KMS-11 (cell line): ENCODE results near the gene EML1.

Experiments
- H2AFZ ChIP-seq: fragments of 200-600 bp; sonication (generic); 2 replicates; pipeline ENCODE4 v1.6.1; 2016; ENCODE audit warnings: antibody characterized with exemption, mixed run types, low read depth
- H3K27ac ChIP-seq: fragments of 200-600 bp; sonication (generic); 2 replicates; pipeline ENCODE4 v1.6.1; 2016; ENCODE audit warnings: mild to moderate bottlenecking, mixed run types
- H3K27me3 ChIP-seq: fragments of 200-600 bp; sonication (generic); 2 replicates; pipeline ENCODE4 v1.6.1; 2017; ENCODE audit warnings: mild to moderate bottlenecking, low read depth, mixed run types, moderate library complexity; ENCODE audit not compliant: insufficient read depth
- H3K36me3 ChIP-seq: fragments of 200-600 bp; sonication (generic); 2 replicates; pipeline ENCODE4 v1.6.1; 2017; ENCODE audit warnings: mild to moderate bottlenecking, mixed run types; ENCODE audit not compliant: insufficient read depth
- H3K4me1 ChIP-seq: fragments of 200-600 bp; sonication (generic); 2 replicates; pipeline ENCODE4 v1.6.1; 2016; ENCODE audit warnings: mild to moderate bottlenecking, low read depth, mixed run types; ENCODE audit not compliant: poor library complexity, severe bottlenecking
- H3K4me2 ChIP-seq: fragments of 200-600 bp; sonication (generic); 2 replicates; pipeline ENCODE4 v1.7.0; 2016; ENCODE audit warnings: mild to moderate bottlenecking, mixed run types
- H3K4me3 ChIP-seq: fragments of 200-600 bp; sonication (generic); IDR thresholded peaks from 2 replicates; pipeline ENCODE4 v1.6.1; 2017; ENCODE audit warnings: low read depth, low read length, mixed read lengths; ENCODE audit not compliant: insufficient read depth
- H3K79me2 ChIP-seq: fragments of 200-600 bp; sonication (generic); 2 replicates; pipeline ENCODE4 v1.6.1; 2016; ENCODE audit warnings: low read depth, mixed run types; ENCODE audit not compliant: insufficient read depth
- H3K9ac ChIP-seq: fragments of 200-600 bp; sonication (generic); 2 replicates; pipeline ENCODE4 v1.6.1; 2016; ENCODE audit warnings: mild to moderate bottlenecking, mixed run types
- H4K20me1 ChIP-seq: fragments of 200-600 bp; sonication (generic); 2 replicates; pipeline ENCODE4 v1.6.1; 2016; ENCODE audit warnings: mild to moderate bottlenecking, mixed run types; ENCODE audit not compliant: insufficient read depth
- TF ChIP-seq, protein P1 (sequence below): fragments of 200-600 bp; sonication (generic); conservative IDR thresholded peaks from 2 replicates; pipeline ENCODE4 v1.6.1; 2017; ENCODE audit warnings: low read depth, mild to moderate bottlenecking, antibody characterized with exemption, low read length, moderate library complexity, mixed read lengths

EML1 gene, protein sequence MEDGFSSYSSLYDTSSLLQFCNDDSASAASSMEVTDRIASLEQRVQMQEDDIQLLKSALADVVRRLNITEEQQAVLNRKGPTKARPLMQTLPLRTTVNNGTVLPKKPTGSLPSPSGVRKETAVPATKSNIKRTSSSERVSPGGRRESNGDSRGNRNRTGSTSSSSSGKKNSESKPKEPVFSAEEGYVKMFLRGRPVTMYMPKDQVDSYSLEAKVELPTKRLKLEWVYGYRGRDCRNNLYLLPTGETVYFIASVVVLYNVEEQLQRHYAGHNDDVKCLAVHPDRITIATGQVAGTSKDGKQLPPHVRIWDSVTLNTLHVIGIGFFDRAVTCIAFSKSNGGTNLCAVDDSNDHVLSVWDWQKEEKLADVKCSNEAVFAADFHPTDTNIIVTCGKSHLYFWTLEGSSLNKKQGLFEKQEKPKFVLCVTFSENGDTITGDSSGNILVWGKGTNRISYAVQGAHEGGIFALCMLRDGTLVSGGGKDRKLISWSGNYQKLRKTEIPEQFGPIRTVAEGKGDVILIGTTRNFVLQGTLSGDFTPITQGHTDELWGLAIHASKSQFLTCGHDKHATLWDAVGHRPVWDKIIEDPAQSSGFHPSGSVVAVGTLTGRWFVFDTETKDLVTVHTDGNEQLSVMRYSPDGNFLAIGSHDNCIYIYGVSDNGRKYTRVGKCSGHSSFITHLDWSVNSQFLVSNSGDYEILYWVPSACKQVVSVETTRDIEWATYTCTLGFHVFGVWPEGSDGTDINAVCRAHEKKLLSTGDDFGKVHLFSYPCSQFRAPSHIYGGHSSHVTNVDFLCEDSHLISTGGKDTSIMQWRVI

DNA sequence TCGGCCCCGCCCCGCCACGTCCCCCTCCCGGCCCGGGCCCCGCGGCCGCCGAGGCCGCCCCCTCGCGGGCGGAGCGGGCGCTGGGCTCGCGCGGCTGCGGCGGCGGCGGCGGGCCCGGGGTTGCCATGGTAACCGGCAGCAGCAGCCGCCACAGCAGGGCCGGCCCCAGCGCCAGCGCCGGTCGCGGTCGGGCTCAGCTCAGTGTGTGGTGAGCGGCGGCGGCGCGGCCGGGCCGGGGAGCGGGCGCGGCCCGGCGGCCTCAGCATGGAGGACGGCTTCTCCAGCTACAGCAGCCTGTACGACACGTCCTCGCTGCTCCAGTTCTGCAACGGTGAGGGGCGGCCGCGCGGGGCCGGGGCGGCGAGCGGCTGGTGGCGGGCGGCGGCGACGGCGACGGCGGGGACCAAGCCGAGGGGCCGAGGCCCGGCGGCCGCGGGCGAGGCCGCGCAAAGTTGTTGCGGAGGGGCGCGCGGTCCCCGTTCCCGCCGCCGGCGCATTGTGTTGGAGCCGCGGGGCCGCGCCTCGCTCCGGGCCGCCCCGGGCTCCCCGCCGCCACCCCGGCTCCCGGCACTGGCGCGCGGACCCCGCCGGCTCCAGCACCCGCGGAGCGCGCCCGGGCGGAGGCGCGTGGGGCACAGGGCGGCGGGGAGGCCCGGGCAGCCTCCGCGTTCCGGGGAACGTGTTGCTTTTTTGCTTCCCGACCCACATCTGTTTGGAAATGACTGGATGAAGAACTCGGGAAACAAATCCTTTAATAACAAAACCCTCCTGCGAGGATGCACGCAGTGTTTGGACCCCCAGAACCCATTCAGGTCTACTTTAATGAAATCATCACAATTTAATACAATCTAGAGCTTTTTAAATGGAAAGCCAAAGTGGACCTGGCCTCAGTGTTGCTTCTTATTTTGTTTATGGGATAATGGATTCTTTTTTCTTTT is at the start of gene EML1:
Gene EML1, plus strand, starts transcription at position 201 of the 938 bp plus-strand sequence. Its CDS starts 64 bp downstream, at position 265.
- no peaks in the 10 kb centered on the region for H3K36me3 ChIP-seq
- H3K79me2 ChIP-seq: peaks cover 6% of the 10 kb centered on the region; the same call in 1 of the 2 replicates
- peak within 1 kb of the TSS; percentile 46 for H2AFZ ChIP-seq
- no peaks in the 10 kb centered on the region for H3K27me3 ChIP-seq
- peak within 1 kb of the TSS; percentile 35; the same call in 1 of the 2 replicates for H3K9ac ChIP-seq
- H3K27ac ChIP-seq: peak within 1 kb of the TSS; percentile 4; the same call in 1 of the 2 replicates
- no peaks in the 10 kb centered on the region for H4K20me1 ChIP-seq
- TF ChIP-seq, protein P1, sequence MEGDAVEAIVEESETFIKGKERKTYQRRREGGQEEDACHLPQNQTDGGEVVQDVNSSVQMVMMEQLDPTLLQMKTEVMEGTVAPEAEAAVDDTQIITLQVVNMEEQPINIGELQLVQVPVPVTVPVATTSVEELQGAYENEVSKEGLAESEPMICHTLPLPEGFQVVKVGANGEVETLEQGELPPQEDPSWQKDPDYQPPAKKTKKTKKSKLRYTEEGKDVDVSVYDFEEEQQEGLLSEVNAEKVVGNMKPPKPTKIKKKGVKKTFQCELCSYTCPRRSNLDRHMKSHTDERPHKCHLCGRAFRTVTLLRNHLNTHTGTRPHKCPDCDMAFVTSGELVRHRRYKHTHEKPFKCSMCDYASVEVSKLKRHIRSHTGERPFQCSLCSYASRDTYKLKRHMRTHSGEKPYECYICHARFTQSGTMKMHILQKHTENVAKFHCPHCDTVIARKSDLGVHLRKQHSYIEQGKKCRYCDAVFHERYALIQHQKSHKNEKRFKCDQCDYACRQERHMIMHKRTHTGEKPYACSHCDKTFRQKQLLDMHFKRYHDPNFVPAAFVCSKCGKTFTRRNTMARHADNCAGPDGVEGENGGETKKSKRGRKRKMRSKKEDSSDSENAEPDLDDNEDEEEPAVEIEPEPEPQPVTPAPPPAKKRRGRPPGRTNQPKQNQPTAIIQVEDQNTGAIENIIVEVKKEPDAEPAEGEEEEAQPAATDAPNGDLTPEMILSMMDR: no peak
- peaks cover 23% of the 10 kb centered on the region for H3K4me1 ChIP-seq
- H3K4me3 ChIP-seq: no peak within 1 kb of the TSS
- H3K4me2 ChIP-seq: peak within 1 kb of the TSS; percentile 96

DNA sequence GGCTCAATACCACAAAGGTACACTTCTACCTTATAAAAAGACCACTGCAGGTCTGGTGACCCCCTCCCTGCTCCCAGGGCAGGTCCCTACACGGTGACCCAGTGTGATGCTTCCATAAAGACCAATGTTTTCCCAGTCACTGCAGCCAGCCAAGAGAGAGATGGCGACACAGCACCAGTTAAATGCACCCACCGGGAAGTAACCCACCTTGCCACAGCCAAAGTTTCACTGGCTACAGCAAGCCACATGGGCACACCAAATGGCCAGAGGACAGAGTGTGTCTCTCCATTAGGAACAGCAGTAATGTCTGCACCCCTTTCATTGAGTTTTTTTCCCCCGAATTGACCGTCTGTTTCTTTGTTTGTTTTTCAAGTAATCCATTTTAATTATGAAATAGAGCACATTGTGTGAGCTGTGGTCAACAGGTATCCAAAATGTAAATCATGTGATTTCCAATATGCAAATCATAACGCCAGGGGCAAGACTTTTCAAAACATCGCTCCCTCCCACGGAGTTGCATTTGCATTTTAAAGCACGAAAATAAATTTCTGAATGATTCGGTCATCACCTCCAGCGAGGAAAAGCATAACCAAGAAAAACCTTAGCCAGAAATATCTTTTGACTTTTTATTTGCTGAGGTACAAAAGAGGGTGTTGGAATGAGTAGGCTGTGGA is 48.9 kb upstream of the EML1 start:
- Histone ChIP-seq H3K4me3 (no peak overlapping the region), H3K27me3 (no peaks in the 10 kb centered on the region), H3K36me3 (no peaks in the 10 kb centered on the region), H3K27ac (no peak overlapping the region), H3K9ac (no peak overlapping the region), H2AFZ (no peak overlapping the region), H3K4me2 (no peak overlapping the region), H3K4me1 (no peaks in the 10 kb centered on the region), H3K79me2 (no peaks in the 10 kb centered on the region), H4K20me1 (no peaks in the 10 kb centered on the region)
- TF ChIP-seq, protein P1: no peak

DNA sequence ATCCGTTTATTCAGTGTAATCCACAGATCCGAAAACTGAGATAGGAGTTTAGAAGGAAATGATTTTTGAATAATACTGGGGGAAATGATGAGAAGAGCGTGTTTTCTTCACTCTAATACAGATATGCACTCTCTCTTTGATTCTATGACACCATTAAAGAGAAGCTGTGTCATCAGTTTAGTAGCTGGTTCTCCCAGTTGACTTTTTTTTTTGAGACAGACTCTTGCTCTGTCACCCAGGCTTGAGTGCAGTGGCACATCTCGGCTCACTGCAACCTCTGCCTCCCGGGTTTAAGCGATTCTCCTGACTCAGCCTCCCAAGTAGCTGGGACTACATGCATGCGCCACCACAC is 48.4 kb upstream of the EML1 start:
- Histone ChIP-seq H3K4me3 (no peak overlapping the region), H3K79me2 (no peaks in the 10 kb centered on the region), H3K36me3 (no peaks in the 10 kb centered on the region), H2AFZ (no peak overlapping the region), H3K27ac (no peak overlapping the region), H3K4me1 (no peaks in the 10 kb centered on the region), H3K27me3 (no peaks in the 10 kb centered on the region), H3K9ac (no peak overlapping the region), H4K20me1 (no peaks in the 10 kb centered on the region), H3K4me2 (no peak overlapping the region)
- TF ChIP-seq, protein P1: no peak
